T-helper 1 cell treated with Interleukin-12 subunit alpha and Interleukin-12 subunit beta and Interleukin-4 antibody, amounts not matched to agents 30 μg/mL and 1 μg/mL, for 36 hours (primary cell): Measurements from ENCODE around the gene PAM16.
"Not testable (repeated sequence)": the region's sequence is repeated elsewhere in the genome, so short reads cannot be mapped to it uniquely, and the experiment has no call there.

ENCODE experiments used
- H3K27ac Mint-ChIP-seq: one replicate; pipeline ENCODE4 v1.8.0; 2021; ENCODE audit warnings: mild to moderate bottlenecking, mixed read lengths
- H3K27me3 Mint-ChIP-seq: one replicate; pipeline ENCODE4 v1.8.0; 2021; ENCODE audit warnings: low read depth, mixed read lengths
- H3K36me3 Mint-ChIP-seq: one replicate; pipeline ENCODE4 v1.8.0; 2021; ENCODE audit warnings: low read depth, mixed read lengths
- H3K4me1 Mint-ChIP-seq: one replicate; pipeline ENCODE4 v1.8.0; 2021; ENCODE audit warnings: low read depth, mixed read lengths
- H3K4me3 Mint-ChIP-seq: one replicate; pipeline ENCODE4 v1.8.0; 2021; ENCODE audit warnings: mild to moderate bottlenecking, moderate library complexity, mixed read lengths
- H3K9me3 Mint-ChIP-seq: one replicate; pipeline ENCODE4 v1.8.0; 2021; ENCODE audit warnings: mixed read lengths

The PAM16 gene

GRCh38 chr16:4350787-4351659 lies at the start of gene PAM16:
PAM16 (minus strand) TSS chr16:4351321; CDS start chr16:4351234, 87 bp downstream.
- no peaks in the 10 kb centered on the region for H3K9me3 Mint-ChIP-seq
- H3K27ac Mint-ChIP-seq: peak within 1 kb of the TSS; percentile 89
- no peaks in the 10 kb centered on the region for H3K27me3 Mint-ChIP-seq
- H3K4me3 Mint-ChIP-seq: peak within 1 kb of the TSS; percentile 92
- peaks cover 12% of the 10 kb centered on the region for H3K36me3 Mint-ChIP-seq
- H3K4me1 Mint-ChIP-seq: peaks cover 10% of the 10 kb centered on the region

- no peak overlapping the region for H3K4me3 Mint-ChIP-seq
- peaks cover 6% of the 10 kb centered on the region for H3K4me1 Mint-ChIP-seq
- no peak overlapping the region for H3K27ac Mint-ChIP-seq
- H3K36me3 Mint-ChIP-seq: peaks cover 33% of the 10 kb centered on the region
- no peaks in the 10 kb centered on the region for H3K9me3 Mint-ChIP-seq
- no peaks in the 10 kb centered on the region for H3K27me3 Mint-ChIP-seq
Observed at GRCh38 chr16:4399001-4399730, 48.0 kb upstream of the PAM16 start.

DNA sequence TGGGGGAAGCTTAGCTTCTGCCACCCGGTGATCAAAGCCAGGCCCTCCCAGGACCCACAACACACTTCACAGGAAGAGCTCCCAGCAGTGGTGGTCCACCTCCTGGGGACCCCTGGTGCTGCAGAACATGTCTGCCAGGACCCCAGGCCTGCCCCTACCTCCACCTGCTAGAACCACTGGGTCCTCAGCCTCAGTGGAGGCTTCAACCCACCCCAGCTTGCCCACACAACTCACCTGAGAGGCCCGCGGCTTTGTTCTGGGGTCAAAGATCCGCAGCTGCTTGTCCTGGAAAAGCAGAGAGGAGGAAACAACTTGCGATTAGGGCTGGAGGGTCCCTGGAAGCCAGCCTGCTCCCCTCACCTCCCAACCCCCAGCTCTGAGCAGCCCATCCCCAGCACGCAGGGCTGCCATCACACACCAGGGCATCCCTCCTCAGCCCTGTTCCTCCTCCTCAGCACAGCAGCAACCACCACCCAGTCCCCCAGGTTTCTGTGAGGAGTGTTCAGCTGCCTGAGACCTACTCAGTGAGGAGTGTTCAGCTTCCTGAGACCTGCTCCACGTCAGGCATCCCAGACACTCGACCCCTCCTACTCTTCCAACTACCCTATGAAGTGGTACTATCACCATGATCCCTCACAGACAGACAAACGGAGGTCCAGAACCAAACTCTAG lies 44.1 kb upstream of the PAM16 start:
- Mint-ChIP-seq H3K27ac (no peak overlapping the region), H3K36me3 (peaks cover 24% of the 10 kb centered on the region), H3K9me3 (no peaks in the 10 kb centered on the region), H3K4me1 (peaks cover 3% of the 10 kb centered on the region), H3K4me3 (no peak overlapping the region), H3K27me3 (no peaks in the 10 kb centered on the region)

- not testable (repeated sequence) for H3K27ac Mint-ChIP-seq, H3K27me3 Mint-ChIP-seq, H3K4me3 Mint-ChIP-seq, H3K9me3 Mint-ChIP-seq, H3K4me1 Mint-ChIP-seq
- peaks cover 15% of the 10 kb centered on the region for H3K36me3 Mint-ChIP-seq
Observed at GRCh38 chr16:4393850-4394249, 42.7 kb upstream of the PAM16 start.

GRCh38 chr16:4393240-4393600 lies 42.1 kb upstream of the PAM16 start:
- H3K9me3 Mint-ChIP-seq: no peaks in the 10 kb centered on the region
- H3K27me3 Mint-ChIP-seq: no peaks in the 10 kb centered on the region
- no peaks in the 10 kb centered on the region for H3K4me1 Mint-ChIP-seq
- peaks cover 15% of the 10 kb centered on the region for H3K36me3 Mint-ChIP-seq
- H3K4me3 Mint-ChIP-seq: no peak overlapping the region
- no peak overlapping the region for H3K27ac Mint-ChIP-seq

DNA sequence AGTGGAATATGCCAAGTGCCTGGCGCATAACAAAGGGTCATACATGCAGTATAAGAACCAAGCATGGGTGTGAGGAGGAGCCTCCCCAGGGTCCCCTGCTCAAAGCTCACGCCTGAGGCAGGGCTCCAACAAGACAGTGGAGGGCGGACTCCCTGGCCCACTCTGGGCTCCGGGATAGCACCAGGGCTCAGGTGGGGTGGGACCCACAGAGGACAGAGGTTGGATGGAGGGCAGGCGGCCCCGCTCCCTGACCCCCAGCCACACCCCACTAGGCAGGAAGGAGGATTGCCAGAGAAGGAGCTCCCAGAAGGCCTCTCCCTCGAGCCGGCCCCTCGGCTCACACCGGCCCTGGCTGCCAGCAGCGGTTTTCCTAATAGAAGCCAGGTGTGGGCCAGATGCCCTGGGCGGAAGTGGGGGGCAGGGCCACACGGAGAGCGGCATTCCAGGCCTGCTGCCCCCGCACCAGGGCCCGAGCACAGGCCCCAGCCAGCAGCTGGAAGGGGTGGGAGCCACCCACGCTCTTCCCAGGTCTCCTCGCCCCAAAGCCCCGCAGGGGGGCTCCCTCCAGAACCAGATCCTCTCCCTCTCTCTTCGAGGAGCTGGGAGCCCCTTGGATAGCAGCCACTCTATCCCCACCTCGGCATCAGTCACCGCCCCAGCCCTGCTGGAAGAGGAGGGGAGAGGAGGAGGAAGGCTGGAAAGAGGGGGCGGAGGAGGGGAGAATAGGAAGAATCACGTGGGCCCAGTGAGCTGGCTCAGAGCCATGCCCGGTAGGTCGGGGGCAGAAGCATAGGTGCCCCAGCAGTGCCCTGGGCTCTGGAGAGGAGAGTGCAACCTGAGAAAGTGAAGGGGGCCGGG lies 41.5 kb upstream of the PAM16 start:
- H3K36me3 Mint-ChIP-seq: peaks cover 15% of the 10 kb centered on the region
- H3K4me1 Mint-ChIP-seq: no peaks in the 10 kb centered on the region
- H3K27me3 Mint-ChIP-seq: no peaks in the 10 kb centered on the region
- H3K9me3 Mint-ChIP-seq: no peaks in the 10 kb centered on the region
- H3K27ac Mint-ChIP-seq: no peak overlapping the region
- no peak overlapping the region for H3K4me3 Mint-ChIP-seq

GRCh38 chr16:4391631-4392381 lies 40.7 kb upstream of the PAM16 start:
- no peak overlapping the region for H3K27ac Mint-ChIP-seq
- H3K27me3 Mint-ChIP-seq: no peaks in the 10 kb centered on the region
- H3K4me3 Mint-ChIP-seq: no peak overlapping the region
- H3K36me3 Mint-ChIP-seq: peaks cover 15% of the 10 kb centered on the region
- no peaks in the 10 kb centered on the region for H3K4me1 Mint-ChIP-seq
- H3K9me3 Mint-ChIP-seq: no peaks in the 10 kb centered on the region

GRCh38 chr16:4390266-4391260 lies 39.4 kb upstream of the PAM16 start:
- H3K9me3 Mint-ChIP-seq: no peaks in the 10 kb centered on the region
- no peak overlapping the region for H3K27ac Mint-ChIP-seq
- H3K4me3 Mint-ChIP-seq: no peak overlapping the region
- H3K36me3 Mint-ChIP-seq: peaks cover 15% of the 10 kb centered on the region
- no peaks in the 10 kb centered on the region for H3K27me3 Mint-ChIP-seq
- no peaks in the 10 kb centered on the region for H3K4me1 Mint-ChIP-seq

- Mint-ChIP-seq H3K4me3 (no peak overlapping the region), H3K9me3 (no peaks in the 10 kb centered on the region), H3K36me3 (peaks cover 9% of the 10 kb centered on the region), H3K27me3 (no peaks in the 10 kb centered on the region), H3K27ac (no peak overlapping the region), H3K4me1 (no peaks in the 10 kb centered on the region)
Observed at GRCh38 chr16:4389051-4389955, 38.2 kb upstream of the PAM16 start.

DNA sequence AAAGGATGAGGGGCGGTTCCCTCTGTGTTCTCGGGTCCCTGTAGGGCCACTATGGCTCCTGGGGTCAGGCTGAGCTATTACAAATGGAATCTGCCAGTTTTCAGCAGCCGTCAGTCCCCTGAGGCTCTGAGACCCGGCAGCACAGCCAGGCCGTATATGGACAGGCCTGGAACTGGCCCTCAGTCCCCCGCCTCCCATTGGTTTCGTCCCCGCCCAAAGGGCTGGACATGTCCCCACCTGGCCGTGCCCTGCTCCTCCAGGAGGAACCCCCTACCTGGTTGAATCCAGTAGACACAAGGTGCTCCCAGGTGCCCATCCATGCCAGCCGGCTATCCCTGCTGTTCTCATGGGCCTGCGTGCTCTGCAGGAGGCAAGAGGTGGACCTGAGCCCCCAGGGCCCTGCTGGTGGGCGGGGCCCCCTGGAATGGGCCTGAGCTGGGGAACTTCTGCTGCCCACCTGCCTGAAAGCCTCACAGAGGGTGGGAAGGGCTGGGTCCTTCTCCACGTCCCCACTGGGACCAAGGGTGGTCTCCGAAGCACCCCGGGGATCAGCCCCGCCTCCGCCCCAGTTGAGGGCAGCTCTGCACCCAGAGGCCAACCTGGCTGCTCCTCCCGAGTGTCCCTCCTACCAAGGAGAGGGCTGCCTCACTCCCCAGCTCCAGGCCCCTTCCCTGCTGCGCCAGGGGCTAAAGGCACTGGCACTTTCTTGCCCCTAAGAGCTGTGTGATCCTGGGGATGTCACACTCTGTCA lies 37.3 kb upstream of the PAM16 start:
- H3K36me3 Mint-ChIP-seq: peaks cover 9% of the 10 kb centered on the region
- no peak overlapping the region for H3K4me3 Mint-ChIP-seq
- H3K27me3 Mint-ChIP-seq: no peaks in the 10 kb centered on the region
- no peaks in the 10 kb centered on the region for H3K4me1 Mint-ChIP-seq
- H3K9me3 Mint-ChIP-seq: no peaks in the 10 kb centered on the region
- no peak overlapping the region for H3K27ac Mint-ChIP-seq

DNA sequence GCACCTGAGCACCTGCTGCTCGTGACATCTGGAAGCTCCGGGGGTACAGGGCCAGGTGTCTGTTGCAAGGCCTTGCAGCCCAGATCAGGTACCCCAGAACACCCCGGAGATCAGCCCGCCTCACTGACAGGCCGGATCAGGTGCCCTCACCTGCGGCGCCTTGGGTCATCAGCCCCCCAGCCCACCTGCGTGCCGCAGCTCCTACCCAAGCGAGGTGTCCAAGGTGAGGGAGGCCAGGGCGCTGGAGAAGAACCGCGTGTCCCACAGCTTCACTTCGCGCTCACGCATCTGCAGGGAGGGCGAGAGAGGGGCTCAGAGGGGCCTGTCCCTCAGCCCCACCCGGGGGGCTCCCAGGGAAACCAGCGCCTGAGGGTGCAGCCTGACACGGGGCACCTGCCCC lies 36.7 kb upstream of the PAM16 start:
- Mint-ChIP-seq H3K36me3 (peaks cover 13% of the 10 kb centered on the region), H3K27ac (no peak overlapping the region), H3K4me1 (no peaks in the 10 kb centered on the region), H3K27me3 (no peaks in the 10 kb centered on the region), H3K4me3 (no peak overlapping the region), H3K9me3 (no peaks in the 10 kb centered on the region)
